ENCODE results near the gene CCDC112. TPM values are rescaled to one million over a fixed set of nuclear protein-coding genes. Genes with fewer than 3 reads are reported as not detected.

The CCDC112 gene
- total and polyA plus RNA-seq, 9 of the 15 experiments (the other 6 are each of a cell fraction or from before 2014, with no cell fraction given): 3.3 to 15.3 (median 7.4) TPM

DNA sequence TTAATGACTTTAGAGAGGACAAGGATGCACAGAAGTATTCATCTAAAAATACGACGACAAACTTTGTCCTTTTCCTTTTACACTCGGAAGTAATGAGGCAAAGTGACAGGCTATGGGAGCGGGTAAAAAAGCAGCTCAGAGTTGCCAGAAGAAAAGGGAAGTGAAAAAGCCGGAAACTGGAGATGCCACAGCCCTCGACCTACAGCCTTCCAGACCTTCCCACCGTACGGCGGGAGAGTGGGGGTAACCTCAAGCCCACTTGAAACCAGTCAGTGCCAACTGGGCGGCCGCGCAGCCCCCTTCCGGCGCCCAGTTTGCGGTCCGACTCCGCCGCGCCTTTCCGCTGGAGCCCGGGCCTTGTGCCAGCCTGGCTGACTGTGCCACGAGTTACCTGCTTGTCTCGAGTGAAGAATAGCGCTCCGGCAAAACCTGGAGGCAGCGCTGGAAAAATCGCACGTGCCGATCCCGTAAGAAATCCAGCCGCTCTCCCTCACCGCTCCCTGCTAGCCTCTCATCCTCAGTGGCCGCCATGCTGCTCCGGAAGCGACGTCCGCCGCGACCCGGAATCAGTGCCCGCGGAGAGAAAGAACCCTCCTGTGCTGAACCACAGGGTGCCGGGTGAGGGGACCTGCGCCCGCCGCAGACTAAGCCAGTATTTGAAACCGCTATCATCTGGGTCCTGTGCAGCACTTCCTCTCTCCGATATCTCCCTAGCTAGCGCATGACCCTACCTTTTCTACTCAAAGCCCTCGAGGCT lies 34.0 kb downstream of the CCDC112 start, which contains the start of gene PGGT1B (continued):
- TF ChIP-seq, protein P1, sequence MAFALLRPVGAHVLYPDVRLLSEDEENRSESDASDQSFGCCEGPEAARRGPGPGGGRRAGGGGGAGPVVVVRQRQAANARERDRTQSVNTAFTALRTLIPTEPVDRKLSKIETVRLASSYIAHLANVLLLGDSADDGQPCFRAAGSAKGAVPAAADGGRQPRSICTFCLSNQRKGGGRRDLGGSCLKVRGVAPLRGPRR (CRISPR knock-in tag; IDR thresholded peaks at IDR 0.05): no peak
- TF ChIP-seq ZNF212 (CRISPR knock-in tag; IDR thresholded peaks at IDR 0.05): no peak
- TF ChIP-seq ZNF785 (CRISPR knock-in tag; IDR thresholded peaks at IDR 0.05): no peak
- no peak for TF ChIP-seq ZKSCAN1 (IDR thresholded peaks at IDR 0.05; ENCODE audit: low read depth, low read length)
- no peak for TF ChIP-seq ZNF133 (CRISPR knock-in tag; IDR thresholded peaks at IDR 0.05)
- 0 out of 2 replicates have a peak, but pooled peaks have one; percentile 40 for TF ChIP-seq ZNF134 (CRISPR knock-in tag; conservative IDR thresholded peaks at IDR 0.05)
- TF ChIP-seq, protein P2, sequence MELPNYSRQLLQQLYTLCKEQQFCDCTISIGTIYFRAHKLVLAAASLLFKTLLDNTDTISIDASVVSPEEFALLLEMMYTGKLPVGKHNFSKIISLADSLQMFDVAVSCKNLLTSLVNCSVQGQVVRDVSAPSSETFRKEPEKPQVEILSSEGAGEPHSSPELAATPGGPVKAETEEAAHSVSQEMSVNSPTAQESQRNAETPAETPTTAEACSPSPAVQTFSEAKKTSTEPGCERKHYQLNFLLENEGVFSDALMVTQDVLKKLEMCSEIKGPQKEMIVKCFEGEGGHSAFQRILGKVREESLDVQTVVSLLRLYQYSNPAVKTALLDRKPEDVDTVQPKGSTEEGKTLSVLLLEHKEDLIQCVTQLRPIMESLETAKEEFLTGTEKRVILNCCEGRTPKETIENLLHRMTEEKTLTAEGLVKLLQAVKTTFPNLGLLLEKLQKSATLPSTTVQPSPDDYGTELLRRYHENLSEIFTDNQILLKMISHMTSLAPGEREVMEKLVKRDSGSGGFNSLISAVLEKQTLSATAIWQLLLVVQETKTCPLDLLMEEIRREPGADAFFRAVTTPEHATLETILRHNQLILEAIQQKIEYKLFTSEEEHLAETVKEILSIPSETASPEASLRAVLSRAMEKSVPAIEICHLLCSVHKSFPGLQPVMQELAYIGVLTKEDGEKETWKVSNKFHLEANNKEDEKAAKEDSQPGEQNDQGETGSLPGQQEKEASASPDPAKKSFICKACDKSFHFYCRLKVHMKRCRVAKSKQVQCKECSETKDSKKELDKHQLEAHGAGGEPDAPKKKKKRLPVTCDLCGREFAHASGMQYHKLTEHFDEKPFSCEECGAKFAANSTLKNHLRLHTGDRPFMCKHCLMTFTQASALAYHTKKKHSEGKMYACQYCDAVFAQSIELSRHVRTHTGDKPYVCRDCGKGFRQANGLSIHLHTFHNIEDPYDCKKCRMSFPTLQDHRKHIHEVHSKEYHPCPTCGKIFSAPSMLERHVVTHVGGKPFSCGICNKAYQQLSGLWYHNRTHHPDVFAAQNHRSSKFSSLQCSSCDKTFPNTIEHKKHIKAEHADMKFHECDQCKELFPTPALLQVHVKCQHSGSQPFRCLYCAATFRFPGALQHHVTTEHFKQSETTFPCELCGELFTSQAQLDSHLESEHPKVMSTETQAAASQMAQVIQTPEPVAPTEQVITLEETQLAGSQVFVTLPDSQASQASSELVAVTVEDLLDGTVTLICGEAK (IDR thresholded peaks at IDR 0.05): peak; percentile 97
- TF ChIP-seq, protein P2 (CRISPR knock-in tag; IDR thresholded peaks at IDR 0.05): no peak
- no peak for TF ChIP-seq HEY1 (CRISPR knock-in tag; IDR thresholded peaks at IDR 0.05; ENCODE audit: borderline replicate concordance)
- 0 out of 2 replicates have a peak, but pooled peaks have one; percentile 9 for TF ChIP-seq ARID1B (IDR thresholded peaks at IDR 0.05)
- TF ChIP-seq ZNF274 (IDR thresholded peaks at IDR 0.05; ENCODE audit: borderline replicate concordance, low read depth, low read length): no peak

All from K562 (cell line).